ENCODE results near the gene KIF1A. TPM values are rescaled to one million over a fixed set of nuclear protein-coding genes. Genes with fewer than 3 reads are reported as not detected.

Gene KIF1A
- total RNA-seq, 4 donors from 2014 or later = 1.7 to 4.1 (median 3.4) TPM

DNA sequence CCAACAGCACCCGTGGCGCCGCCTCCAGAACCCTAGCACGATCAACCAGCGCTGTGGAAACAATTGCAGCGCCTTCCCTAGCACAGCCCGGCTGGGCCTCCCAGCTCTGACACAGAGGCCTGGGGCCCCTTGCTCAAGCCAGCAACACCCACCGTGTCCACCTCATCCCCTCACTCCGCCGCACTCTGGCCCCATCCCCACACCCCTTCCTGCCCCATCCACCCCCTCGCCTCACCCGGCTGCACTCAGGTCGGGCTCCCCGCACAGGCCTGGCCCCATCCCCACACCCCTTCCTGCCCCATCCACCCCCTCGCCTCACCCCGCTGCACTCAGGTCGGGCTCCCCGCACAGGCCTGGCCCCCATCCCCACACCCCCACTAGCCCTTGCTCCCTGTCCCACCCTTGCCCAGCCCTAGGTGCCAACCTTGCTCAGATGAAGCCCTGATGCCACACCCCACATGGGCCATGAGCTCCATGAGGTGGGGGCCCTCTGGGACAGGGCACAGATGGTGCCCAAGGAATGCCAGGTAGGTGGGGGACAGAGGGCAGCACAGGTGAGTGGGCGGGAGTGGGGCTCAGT, 28.7 kb downstream of the KIF1A start:
- Histone ChIP-seq H3K9me3 (no peaks in the 10 kb centered on the region), H3K27ac (replicated peaks in 1 of 4) (no peak overlapping the region), H3K27me3 (peaks cover 0 to 51% (median 0%) of the 10 kb centered on the region in 4 donors), H3K36me3 (no peaks in the 10 kb centered on the region), H3K4me1 (no peaks in the 10 kb centered on the region), H3K4me3 (no peak overlapping the region)
- intact Hi-C loops (cut with DNase I) = no loop called here
- TF ChIP-seq, protein P1, sequence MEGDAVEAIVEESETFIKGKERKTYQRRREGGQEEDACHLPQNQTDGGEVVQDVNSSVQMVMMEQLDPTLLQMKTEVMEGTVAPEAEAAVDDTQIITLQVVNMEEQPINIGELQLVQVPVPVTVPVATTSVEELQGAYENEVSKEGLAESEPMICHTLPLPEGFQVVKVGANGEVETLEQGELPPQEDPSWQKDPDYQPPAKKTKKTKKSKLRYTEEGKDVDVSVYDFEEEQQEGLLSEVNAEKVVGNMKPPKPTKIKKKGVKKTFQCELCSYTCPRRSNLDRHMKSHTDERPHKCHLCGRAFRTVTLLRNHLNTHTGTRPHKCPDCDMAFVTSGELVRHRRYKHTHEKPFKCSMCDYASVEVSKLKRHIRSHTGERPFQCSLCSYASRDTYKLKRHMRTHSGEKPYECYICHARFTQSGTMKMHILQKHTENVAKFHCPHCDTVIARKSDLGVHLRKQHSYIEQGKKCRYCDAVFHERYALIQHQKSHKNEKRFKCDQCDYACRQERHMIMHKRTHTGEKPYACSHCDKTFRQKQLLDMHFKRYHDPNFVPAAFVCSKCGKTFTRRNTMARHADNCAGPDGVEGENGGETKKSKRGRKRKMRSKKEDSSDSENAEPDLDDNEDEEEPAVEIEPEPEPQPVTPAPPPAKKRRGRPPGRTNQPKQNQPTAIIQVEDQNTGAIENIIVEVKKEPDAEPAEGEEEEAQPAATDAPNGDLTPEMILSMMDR (IDR thresholded peaks at IDR 0.05) = no peak
- TF ChIP-seq POLR2A (IDR thresholded peaks at IDR 0.05; ENCODE audit: low read depth) (no peak), EP300 (IDR thresholded peaks at IDR 0.05) (no peak), POLR2AphosphoS5 (IDR thresholded peaks at IDR 0.05) (no peak)
- 89% methylated on average over 16 of the region's 19 CpGs for WGBS
- no peak for DNase-seq (ENCODE audit: extremely low spot score)

DNA sequence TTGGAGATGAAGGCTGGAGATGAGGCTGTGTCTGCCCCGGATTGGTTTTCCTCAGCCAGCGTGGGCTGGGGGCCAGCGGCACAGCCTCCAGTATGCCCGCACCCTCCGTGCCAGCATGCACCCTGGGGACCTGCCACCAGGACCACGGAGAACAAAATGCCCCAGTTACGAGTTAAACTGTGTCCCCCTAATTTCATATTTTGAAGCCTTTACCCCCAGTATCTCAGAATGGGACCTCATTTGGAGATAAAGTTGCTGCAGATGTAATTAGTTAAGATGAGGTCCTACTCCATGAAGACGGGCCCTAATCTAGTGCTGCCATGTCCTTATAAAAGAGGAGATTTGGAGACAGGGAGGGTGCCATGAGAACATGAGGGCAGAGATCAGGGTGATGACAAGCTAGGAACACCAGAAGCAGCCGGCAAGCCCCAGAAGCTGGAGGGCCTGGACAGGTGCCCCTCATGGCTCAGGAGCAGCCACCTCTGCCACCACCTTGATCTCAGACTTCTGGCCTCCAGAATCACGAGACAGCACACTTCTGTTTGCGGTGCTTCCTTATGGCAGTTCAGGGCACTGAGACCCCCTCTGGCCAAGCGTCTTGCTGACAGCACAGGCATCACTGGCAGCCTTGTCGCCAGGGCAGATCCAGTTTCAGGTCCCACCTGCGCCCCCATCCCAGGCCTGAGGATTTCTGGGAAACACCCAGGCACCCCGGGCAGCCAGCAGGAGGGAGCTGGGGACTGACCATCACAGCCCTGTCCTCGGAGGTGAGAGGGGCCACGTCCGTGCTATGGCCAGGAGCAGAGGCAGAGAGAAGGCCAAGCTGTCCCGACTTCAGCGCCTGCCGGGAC, 29.4 kb downstream of the KIF1A start:
- no peak for DNase-seq (ENCODE audit: extremely low spot score)
- no peak overlapping the region for H3K27ac ChIP-seq (replicated peaks in 1 of 4)
- no peaks in the 10 kb centered on the region for H3K9me3 ChIP-seq
- intact Hi-C loops (cut with DNase I) = no loop called here
- TF ChIP-seq EP300 (IDR thresholded peaks at IDR 0.05) (no peak), POLR2AphosphoS5 (IDR thresholded peaks at IDR 0.05) (no peak), POLR2A (IDR thresholded peaks at IDR 0.05; ENCODE audit: low read depth) (no peak)
- TF ChIP-seq, protein P1 (IDR thresholded peaks at IDR 0.05) = no peak
- no peaks in the 10 kb centered on the region for H3K36me3 ChIP-seq
- 94% methylated on average over 11 of the region's 21 CpGs for WGBS
- H3K27me3 ChIP-seq = peaks cover 0 to 51% (median 0%) of the 10 kb centered on the region in 4 donors
- no peaks in the 10 kb centered on the region for H3K4me1 ChIP-seq
- H3K4me3 ChIP-seq = no peak overlapping the region

DNA sequence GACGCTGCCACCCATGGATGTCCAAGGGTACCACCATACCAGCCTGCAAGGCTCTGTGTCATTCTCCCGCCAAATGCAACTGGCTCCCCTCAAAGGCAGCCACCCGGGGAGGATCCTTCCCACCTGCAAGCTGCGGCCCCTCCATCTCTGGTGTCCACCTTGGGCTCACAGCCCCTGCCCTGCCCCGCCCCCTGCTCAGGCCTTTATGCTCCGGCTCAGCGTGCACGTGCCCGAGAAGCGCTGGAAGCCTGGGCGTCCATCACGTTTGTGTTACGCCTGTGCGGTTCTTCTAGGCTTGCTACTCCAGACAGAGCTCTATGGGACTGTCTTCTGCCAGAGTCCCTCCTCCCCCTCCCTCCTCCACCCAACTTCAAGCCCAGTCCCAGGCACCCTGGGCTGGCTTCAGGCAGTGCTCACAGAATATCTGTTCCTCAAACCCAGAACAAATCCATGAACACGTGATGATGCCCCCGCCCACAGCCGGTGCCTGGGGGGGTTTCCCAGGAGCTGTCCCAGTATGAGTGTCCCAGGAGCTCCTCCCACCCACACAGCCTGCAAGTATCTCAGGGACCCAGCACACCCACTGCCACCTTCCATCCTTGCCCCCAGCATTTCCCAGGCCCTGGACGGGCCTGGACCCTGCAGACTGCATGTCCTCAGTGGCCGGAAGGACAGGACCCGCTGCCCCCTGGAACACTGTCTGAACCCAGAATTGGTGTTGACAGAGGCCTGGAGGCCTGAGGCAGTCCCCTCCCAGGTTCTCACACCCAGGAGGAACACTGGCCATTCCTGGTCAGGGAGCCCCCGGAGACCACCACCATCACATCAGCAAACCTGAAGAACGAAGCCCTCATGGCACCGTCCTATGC, 30.3 kb downstream of the KIF1A start:
- no peak for TF ChIP-seq POLR2A (IDR thresholded peaks at IDR 0.05; ENCODE audit: low read depth)
- TF ChIP-seq, protein P1 (IDR thresholded peaks at IDR 0.05) = no peak
- no peak for TF ChIP-seq EP300 (IDR thresholded peaks at IDR 0.05)
- TF ChIP-seq POLR2AphosphoS5 (IDR thresholded peaks at IDR 0.05) = no peak
- intact Hi-C loops (cut with DNase I) = no loop called here
- no peaks in the 10 kb centered on the region for H3K9me3 ChIP-seq
- H3K27me3 ChIP-seq = peaks cover 0 to 53% (median 0%) of the 10 kb centered on the region in 4 donors
- 87% methylated on average over 9 of the region's 23 CpGs for WGBS
- H3K27ac ChIP-seq (replicated peaks in 1 of 4) = no peak overlapping the region
- H3K36me3 ChIP-seq = no peaks in the 10 kb centered on the region
- DNase-seq (ENCODE audit: extremely low spot score) = no peak
- no peak overlapping the region for H3K4me3 ChIP-seq
- H3K4me1 ChIP-seq = no peaks in the 10 kb centered on the region

DNA sequence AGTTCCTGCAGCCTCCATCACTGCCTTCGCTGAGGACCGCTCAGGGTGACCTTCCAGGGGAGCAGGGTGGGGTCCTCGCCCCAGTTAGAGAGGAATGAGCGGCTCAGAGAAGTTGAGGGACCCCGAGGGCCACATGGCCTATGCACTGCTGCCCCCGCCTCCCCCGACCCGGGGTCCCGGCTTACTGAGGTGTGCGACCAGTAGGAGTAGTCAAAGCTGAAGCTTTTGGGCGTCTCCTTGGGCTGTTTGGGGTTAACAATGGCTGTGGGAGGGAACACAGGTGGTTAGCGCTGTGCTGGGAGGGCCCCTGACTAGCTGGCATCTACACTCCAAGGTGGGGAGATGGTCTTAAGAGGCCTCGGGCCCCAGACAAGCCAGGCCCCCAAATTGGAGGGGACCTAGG, 31.0 kb downstream of the KIF1A start:
- 100% methylated on average over 1 of the region's 13 CpGs for WGBS

More for the DNA sequence above, 31.0 kb downstream of the KIF1A start:
- H3K27me3 ChIP-seq = peaks cover 0 to 60% (median 0%) of the 10 kb centered on the region in 4 donors
- H3K4me3 ChIP-seq = no peak overlapping the region
- no peak for DNase-seq (ENCODE audit: extremely low spot score)
- intact Hi-C loops (cut with DNase I) = no loop called here
- H3K27ac ChIP-seq (replicated peaks in 1 of 4) = no peak overlapping the region
- TF ChIP-seq, protein P1 (IDR thresholded peaks at IDR 0.05) = no peak
- TF ChIP-seq POLR2AphosphoS5 (IDR thresholded peaks at IDR 0.05) (no peak), POLR2A (IDR thresholded peaks at IDR 0.05; ENCODE audit: low read depth) (no peak), EP300 (IDR thresholded peaks at IDR 0.05) (no peak)
- H3K9me3 ChIP-seq = no peaks in the 10 kb centered on the region
- no peaks in the 10 kb centered on the region for H3K36me3 ChIP-seq
- no peaks in the 10 kb centered on the region for H3K4me1 ChIP-seq
